Measurements from ENCODE around the gene TRIM31.

The TRIM31 gene

DNA sequence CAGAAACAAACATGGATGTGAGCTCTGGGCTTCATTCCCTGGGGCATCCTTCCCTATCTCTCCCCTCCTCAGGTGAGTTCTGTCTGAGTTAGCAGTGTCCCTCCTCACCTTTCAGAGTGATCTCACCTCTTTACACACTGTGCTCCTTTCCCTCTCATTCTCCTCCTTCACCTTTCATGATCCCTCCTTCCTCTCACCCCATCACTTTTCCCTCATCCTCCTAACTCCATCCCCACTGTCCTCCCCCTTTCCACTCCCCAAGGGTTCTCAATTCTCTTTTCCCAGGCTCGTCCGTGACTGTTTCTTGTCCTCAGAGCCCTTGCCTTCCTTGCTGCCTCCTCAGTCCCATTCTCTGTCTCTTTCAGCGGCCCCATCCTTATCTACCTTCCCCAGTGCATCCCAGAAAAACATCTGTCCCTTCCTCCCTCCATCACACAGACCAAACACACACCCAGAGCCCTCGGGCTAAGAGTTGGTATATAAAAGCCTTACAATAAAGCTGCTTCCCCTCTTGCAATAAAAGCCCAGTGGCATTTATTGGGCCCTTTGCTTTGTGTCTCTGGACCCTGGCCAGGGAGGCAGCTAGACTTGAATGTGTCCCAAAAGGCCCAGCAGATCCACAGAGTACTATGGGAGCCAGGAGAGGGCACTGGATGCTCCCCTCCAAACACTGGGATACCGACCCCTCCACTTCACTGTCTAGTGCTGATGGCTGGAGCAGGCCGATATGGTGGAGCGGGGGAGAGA is 39.2 kb downstream of the TRIM31 start:
- Histone ChIP-seq H3K4me1 (ENCODE audit: control insufficient read depth in 1 of 2, insufficient read depth in 2 of 2, low read length in 2 of 2) (peaks cover 12 to 15% of the 10 kb centered on the region in 2 experiments), H3K9ac (ENCODE audit: low read length) (no peak overlapping the region), H3K79me1 (ENCODE audit: low read length) (no peaks in the 10 kb centered on the region), H2BK120ac (ENCODE audit: insufficient read depth, low read length, poor library complexity) (no peak overlapping the region), H3K4me3 (ENCODE audit: low read depth, low read length) (no peak overlapping the region), H4K8ac (ENCODE audit: low read depth, low read length) (no peak overlapping the region), H3K4me2 (ENCODE audit: low read length) (no peak overlapping the region), H3K27me3 (ENCODE audit: insufficient read depth, low read length) (peaks cover 67% of the 10 kb centered on the region), H3K14ac (ENCODE audit: low read length) (no peak overlapping the region), H3K36me3 (ENCODE audit: control insufficient read depth in 1 of 2, insufficient read depth in 2 of 2, low read length in 2 of 2) (peaks cover 0 to 3% of the 10 kb centered on the region in 2 experiments), H3K79me2 (ENCODE audit: control insufficient read depth, insufficient read depth, low read length, poor library complexity) (no peaks in the 10 kb centered on the region), H2AK5ac (ENCODE audit: low read length) (no peak overlapping the region), H2BK12ac (ENCODE audit: low read length) (no peak overlapping the region), H4K12ac (ENCODE audit: low read depth, low read length) (no peak overlapping the region), H4K91ac (ENCODE audit: low read depth, low read length) (no peak overlapping the region), H3K9me3 (ENCODE audit: insufficient read depth, low read depth, low read length) (peaks cover 2% of the 10 kb centered on the region), H3K27ac (ENCODE audit: low read depth, low read length) (no peak overlapping the region), H2BK5ac (ENCODE audit: low read depth, low read length, poor library complexity) (no peak overlapping the region), H3K23ac (ENCODE audit: low read length) (no peak overlapping the region), H2AFZ (ENCODE audit: insufficient read depth, low read length, poor library complexity) (no peak overlapping the region), H3K4ac (ENCODE audit: low read depth, low read length) (no peak overlapping the region), H3K18ac (ENCODE audit: low read length) (no peak overlapping the region)
- WGBS (ENCODE audit: extremely low coverage, insufficient coverage, insufficient read length), result no CpG with 5 or more reads among the region's 7 CpGs
- DNase-seq, result no peak

DNA sequence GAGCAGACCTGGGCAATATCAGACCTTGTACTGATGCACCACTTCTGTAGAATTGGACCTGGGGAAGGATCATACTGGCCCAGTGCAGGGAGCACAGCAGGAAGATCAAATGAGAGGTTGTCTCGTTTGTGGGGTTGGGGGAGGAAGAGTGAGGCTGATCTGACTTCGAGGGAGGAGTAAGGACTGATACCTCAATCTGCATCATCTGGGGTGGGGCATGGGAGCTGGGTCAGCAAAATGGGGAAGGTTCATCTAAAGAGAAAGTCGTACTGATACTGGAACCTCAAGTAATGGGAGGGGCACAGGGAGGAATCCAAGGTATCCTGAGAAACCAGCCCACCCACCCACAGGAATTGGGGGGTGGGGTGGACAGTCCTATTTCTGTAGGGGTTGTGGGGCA is 41.0 kb downstream of the TRIM31 start:
- H3K23ac ChIP-seq (ENCODE audit: low read length), result no peak overlapping the region
- no peak overlapping the region for H2BK5ac ChIP-seq (ENCODE audit: low read depth, low read length, poor library complexity)
- peaks cover 3% of the 10 kb centered on the region for H3K79me1 ChIP-seq (ENCODE audit: low read length)
- H2BK120ac ChIP-seq (ENCODE audit: insufficient read depth, low read length, poor library complexity), result no peak overlapping the region
- H2BK12ac ChIP-seq (ENCODE audit: low read length), result no peak overlapping the region
- no peak overlapping the region for H3K18ac ChIP-seq (ENCODE audit: low read length)
- H3K9ac ChIP-seq (ENCODE audit: low read length), result no peak overlapping the region
- no peak overlapping the region for H4K91ac ChIP-seq (ENCODE audit: low read depth, low read length)
- H3K14ac ChIP-seq (ENCODE audit: low read length), result no peak overlapping the region
- H3K27ac ChIP-seq (ENCODE audit: low read depth, low read length), result no peak overlapping the region
- no peak overlapping the region for H3K4me2 ChIP-seq (ENCODE audit: low read length)
- H4K12ac ChIP-seq (ENCODE audit: low read depth, low read length), result no peak overlapping the region
- no peak overlapping the region for H2AK5ac ChIP-seq (ENCODE audit: low read length)
- no CpG with 5 or more reads among the region's 3 CpGs for WGBS (ENCODE audit: extremely low coverage, insufficient coverage, insufficient read length)
- no peak overlapping the region for H3K4me3 ChIP-seq (ENCODE audit: low read depth, low read length)
- peaks cover 12 to 15% of the 10 kb centered on the region in 2 experiments for H3K4me1 ChIP-seq (ENCODE audit: control insufficient read depth in 1 of 2, insufficient read depth in 2 of 2, low read length in 2 of 2)
- H3K79me2 ChIP-seq (ENCODE audit: control insufficient read depth, insufficient read depth, low read length, poor library complexity), result no peaks in the 10 kb centered on the region
- no peak for DNase-seq
- peaks cover 0 to 5% of the 10 kb centered on the region in 2 experiments for H3K36me3 ChIP-seq (ENCODE audit: control insufficient read depth in 1 of 2, insufficient read depth in 2 of 2, low read length in 2 of 2)
- H3K4ac ChIP-seq (ENCODE audit: low read depth, low read length), result no peak overlapping the region
- no peak overlapping the region for H2AFZ ChIP-seq (ENCODE audit: insufficient read depth, low read length, poor library complexity)
- no peak overlapping the region for H4K8ac ChIP-seq (ENCODE audit: low read depth, low read length)
- peaks cover 57% of the 10 kb centered on the region for H3K27me3 ChIP-seq (ENCODE audit: insufficient read depth, low read length)
- H3K9me3 ChIP-seq (ENCODE audit: insufficient read depth, low read depth, low read length), result peaks cover 2% of the 10 kb centered on the region

DNA sequence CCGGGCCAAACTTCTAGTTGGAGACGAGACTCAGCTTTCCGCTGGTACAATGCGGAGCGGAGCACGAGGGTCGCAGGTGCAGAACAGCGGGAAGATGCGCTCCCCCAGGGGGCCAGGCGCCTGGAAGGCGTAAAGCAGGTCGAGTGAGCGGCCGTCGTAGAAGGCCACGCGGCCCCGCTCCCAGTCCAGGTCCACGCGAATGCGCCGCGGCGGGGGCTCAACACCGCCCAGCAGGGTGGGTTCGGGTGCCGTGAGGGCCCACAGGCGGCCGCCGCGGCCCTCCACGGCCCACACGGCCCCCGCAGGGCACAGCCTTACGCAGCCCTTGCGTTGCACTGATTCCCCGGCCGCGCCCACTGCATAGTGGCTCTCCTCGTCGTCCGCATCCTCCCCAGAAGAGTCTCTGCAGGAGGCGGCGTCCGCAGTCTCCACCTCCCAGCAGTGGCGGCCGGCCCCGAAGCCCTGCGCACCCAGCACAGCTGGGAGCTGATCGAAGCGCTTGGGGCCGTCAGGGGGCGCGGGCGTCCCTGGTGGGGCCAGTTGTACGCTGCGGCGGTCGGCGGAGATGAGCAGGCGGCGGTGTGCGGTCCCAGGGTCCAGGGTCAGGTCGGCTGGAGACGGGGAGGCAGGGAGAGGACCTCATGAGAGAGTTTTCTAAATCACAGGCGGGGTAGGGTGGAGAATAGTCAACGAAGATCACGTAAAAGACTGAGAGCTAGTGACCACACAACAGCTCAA is 41.6 kb downstream of the TRIM31 start:
- H2BK12ac ChIP-seq (ENCODE audit: low read length), result no peak overlapping the region
- no peak overlapping the region for H4K8ac ChIP-seq (ENCODE audit: low read depth, low read length)
- H4K12ac ChIP-seq (ENCODE audit: low read depth, low read length), result no peak overlapping the region
- no peak overlapping the region for H3K23ac ChIP-seq (ENCODE audit: low read length)
- peaks cover 2% of the 10 kb centered on the region for H3K79me2 ChIP-seq (ENCODE audit: control insufficient read depth, insufficient read depth, low read length, poor library complexity)
- no peak overlapping the region for H3K14ac ChIP-seq (ENCODE audit: low read length)
- peaks cover 12 to 15% of the 10 kb centered on the region in 2 experiments for H3K4me1 ChIP-seq (ENCODE audit: control insufficient read depth in 1 of 2, insufficient read depth in 2 of 2, low read length in 2 of 2)
- H3K79me1 ChIP-seq (ENCODE audit: low read length), result peaks cover 5% of the 10 kb centered on the region
- H3K9ac ChIP-seq (ENCODE audit: low read length), result no peak overlapping the region
- no peak overlapping the region for H2BK5ac ChIP-seq (ENCODE audit: low read depth, low read length, poor library complexity)
- H3K9me3 ChIP-seq (ENCODE audit: insufficient read depth, low read depth, low read length), result peaks cover 2% of the 10 kb centered on the region
- no peak overlapping the region for H3K18ac ChIP-seq (ENCODE audit: low read length)
- H2AK5ac ChIP-seq (ENCODE audit: low read length), result no peak overlapping the region
- no peak overlapping the region for H2BK120ac ChIP-seq (ENCODE audit: insufficient read depth, low read length, poor library complexity)
- H3K36me3 ChIP-seq (ENCODE audit: control insufficient read depth in 1 of 2, insufficient read depth in 2 of 2, low read length in 2 of 2), result peaks cover 0 to 5% of the 10 kb centered on the region in 2 experiments
- peak in 1 of 2 donors; percentile 19 for DNase-seq
- H3K4me3 ChIP-seq (ENCODE audit: low read depth, low read length), result no peak overlapping the region
- no peak overlapping the region for H3K4ac ChIP-seq (ENCODE audit: low read depth, low read length)
- WGBS (ENCODE audit: extremely low coverage, insufficient coverage, insufficient read length), result no CpG with 5 or more reads among the region's 68 CpGs
- H3K27me3 ChIP-seq (ENCODE audit: insufficient read depth, low read length), result peaks cover 57% of the 10 kb centered on the region
- no peak overlapping the region for H3K27ac ChIP-seq (ENCODE audit: low read depth, low read length)
- H3K4me2 ChIP-seq (ENCODE audit: low read length), result peak overlapping the region; percentile 26
- H2AFZ ChIP-seq (ENCODE audit: insufficient read depth, low read length, poor library complexity), result no peak overlapping the region
- no peak overlapping the region for H4K91ac ChIP-seq (ENCODE audit: low read depth, low read length)

DNA sequence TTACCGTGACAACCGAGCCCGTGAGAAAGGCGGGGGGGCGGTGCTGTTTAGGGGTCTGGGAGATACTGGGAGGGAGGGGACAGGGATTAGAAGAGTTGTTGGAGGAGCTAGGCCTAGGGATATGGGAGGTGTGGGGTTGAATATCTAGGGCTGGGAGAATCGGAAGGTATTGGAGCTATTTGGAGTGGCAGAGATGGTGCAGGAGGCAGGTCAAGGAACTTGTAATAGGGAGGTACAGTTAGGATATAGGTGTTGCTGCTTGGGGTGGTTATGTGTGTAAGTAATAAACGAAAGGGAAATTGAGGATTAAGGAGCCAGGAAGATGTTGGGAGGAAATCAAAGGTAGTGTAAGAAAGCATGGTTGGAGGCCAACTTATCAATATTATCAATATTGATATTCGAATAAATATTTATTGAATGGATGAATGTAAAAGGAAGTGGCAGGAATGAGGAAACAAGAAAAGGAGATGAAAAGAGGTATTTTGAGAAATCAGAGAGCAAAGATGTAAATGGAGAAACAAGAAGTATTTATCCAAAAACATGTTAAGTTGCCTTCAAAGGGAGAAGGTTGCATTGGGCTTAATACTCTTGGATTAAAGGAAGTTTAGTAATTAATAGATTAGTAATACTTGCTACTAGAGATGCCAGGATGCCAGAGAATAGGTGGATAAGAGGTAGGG is 45.3 kb downstream of the TRIM31 start:
- peaks cover 5% of the 10 kb centered on the region for H3K79me1 ChIP-seq (ENCODE audit: low read length)
- no peak for DNase-seq
- H3K36me3 ChIP-seq (ENCODE audit: control insufficient read depth in 1 of 2, insufficient read depth in 2 of 2, low read length in 2 of 2), result peaks cover 0 to 5% of the 10 kb centered on the region in 2 experiments
- H3K23ac ChIP-seq (ENCODE audit: low read length), result no peak overlapping the region
- H3K4me3 ChIP-seq (ENCODE audit: low read depth, low read length), result peak overlapping the region; percentile 87
- peak overlapping the region; percentile 25 for H3K27ac ChIP-seq (ENCODE audit: low read depth, low read length)
- H3K4me1 ChIP-seq (ENCODE audit: control insufficient read depth in 1 of 2, insufficient read depth in 2 of 2, low read length in 2 of 2), result peaks cover 0 to 4% of the 10 kb centered on the region in 2 experiments
- peak overlapping the region; percentile 70 for H3K9ac ChIP-seq (ENCODE audit: low read length)
- H4K91ac ChIP-seq (ENCODE audit: low read depth, low read length), result no peak overlapping the region
- peaks cover 21% of the 10 kb centered on the region for H3K27me3 ChIP-seq (ENCODE audit: insufficient read depth, low read length)
- H3K9me3 ChIP-seq (ENCODE audit: insufficient read depth, low read depth, low read length), result no peaks in the 10 kb centered on the region
- no peak overlapping the region for H2BK12ac ChIP-seq (ENCODE audit: low read length)
- peak overlapping the region; percentile 25 for H3K14ac ChIP-seq (ENCODE audit: low read length)
- H2BK5ac ChIP-seq (ENCODE audit: low read depth, low read length, poor library complexity), result no peak overlapping the region
- peak overlapping the region; percentile 19 for H2BK120ac ChIP-seq (ENCODE audit: insufficient read depth, low read length, poor library complexity)
- no peak overlapping the region for H3K4ac ChIP-seq (ENCODE audit: low read depth, low read length)
- no peak overlapping the region for H2AK5ac ChIP-seq (ENCODE audit: low read length)
- 100% methylated on average over 2 of the region's 8 CpGs for WGBS (ENCODE audit: extremely low coverage, insufficient coverage, insufficient read length)
- H3K4me2 ChIP-seq (ENCODE audit: low read length), result peak overlapping the region; percentile 73
- H3K79me2 ChIP-seq (ENCODE audit: control insufficient read depth, insufficient read depth, low read length, poor library complexity), result peaks cover 2% of the 10 kb centered on the region
- peak overlapping the region; percentile 50 for H3K18ac ChIP-seq (ENCODE audit: low read length)
- peak overlapping the region; percentile 76 for H4K8ac ChIP-seq (ENCODE audit: low read depth, low read length)
- peak overlapping the region; percentile 33 for H4K12ac ChIP-seq (ENCODE audit: low read depth, low read length)
- peak overlapping the region; percentile 21 for H2AFZ ChIP-seq (ENCODE audit: insufficient read depth, low read length, poor library complexity)

Measured in trophoblast cell (in vitro differentiated cells and primary cell).